ENCODE results near the gene GGA1. TPM values are rescaled to one million over a fixed set of nuclear protein-coding genes. Genes with fewer than 3 reads are reported as not detected.
"Not testable (repeated sequence)": the region's sequence is repeated elsewhere in the genome, so short reads cannot be mapped to it uniquely, and the experiment has no call there.

The GGA1 gene
- total RNA-seq, 1 donor from 2014 or later, result 64.8 TPM

GRCh38 chr22:37601540-37602442 lies 6.8 kb upstream of the GGA1 start:
- ATAC-seq (peak; percentile 92 to 94), DNase-seq (no peak)
- Histone ChIP-seq H3K36me3 (no peaks in the 10 kb centered on the region), H3K4me3 (no peak overlapping the region), H3K9me3 (no peaks in the 10 kb centered on the region), H3K27me3 (ENCODE audit: low read depth) (no peaks in the 10 kb centered on the region), H3K4me1 (peaks cover 14% of the 10 kb centered on the region), H3K27ac (no peak overlapping the region)
- TF ChIP-seq CTCF (IDR thresholded peaks at IDR 0.05), result no peak
- intact Hi-C loops (cut with DNase I), result no loop called here

- DNase-seq; H3K27me3 ChIP-seq (ENCODE audit: low read depth); H3K9me3 ChIP-seq; H3K4me3 ChIP-seq; ATAC-seq; H3K36me3 ChIP-seq; H3K27ac ChIP-seq; intact Hi-C loops (cut with DNase I): not testable (repeated sequence)
- H3K4me1 ChIP-seq, result peaks cover 23% of the 10 kb centered on the region
These were observed 5.9 kb upstream of the GGA1 start for GRCh38 chr22:37602546-37603277.

GRCh38 chr22:37604074-37604473 lies 4.6 kb upstream of the GGA1 start:
- intact Hi-C loops (cut with DNase I), result no loop called here
- Histone ChIP-seq H3K4me3 (no peak overlapping the region), H3K27me3 (ENCODE audit: low read depth) (no peaks in the 10 kb centered on the region), H3K9me3 (no peaks in the 10 kb centered on the region), H3K36me3 (no peaks in the 10 kb centered on the region), H3K4me1 (peaks cover 24% of the 10 kb centered on the region), H3K27ac (no peak overlapping the region)
- ATAC-seq, result no peak
- TF ChIP-seq CTCF (IDR thresholded peaks at IDR 0.05), result no peak
- no peak for DNase-seq

- Histone ChIP-seq H3K27ac (no peak overlapping the region), H3K9me3 (no peaks in the 10 kb centered on the region), H3K4me1 (peaks cover 26% of the 10 kb centered on the region), H3K27me3 (ENCODE audit: low read depth) (no peaks in the 10 kb centered on the region), H3K36me3 (no peaks in the 10 kb centered on the region), H3K4me3 (no peak overlapping the region)
- ATAC-seq (no peak), DNase-seq (no peak)
- TF ChIP-seq CTCF (IDR thresholded peaks at IDR 0.05), result no peak
- intact Hi-C loops (cut with DNase I), result no loop called here
These were observed 3.8 kb upstream of the GGA1 start for GRCh38 chr22:37604875-37605274.

GRCh38 chr22:37607010-37607934 lies 1.4 kb upstream of the GGA1 start:
- Histone ChIP-seq H3K4me3 (peak overlapping the region; percentile 79), H3K9me3 (no peaks in the 10 kb centered on the region), H3K36me3 (no peaks in the 10 kb centered on the region), H3K4me1 (peaks cover 44% of the 10 kb centered on the region), H3K27me3 (ENCODE audit: low read depth) (no peaks in the 10 kb centered on the region), H3K27ac (peak overlapping the region; percentile 91)
- peak; percentile 69 to 77 for ATAC-seq
- DNase-seq, result peak; percentile 92
- intact Hi-C loops (cut with DNase I), result no loop called here
- peak; percentile 98 for TF ChIP-seq CTCF (IDR thresholded peaks at IDR 0.05)
